Suprapubic skin (tissue), 4 donors: ENCODE data around the gene CELF4. TPM values are rescaled to one million over a fixed set of nuclear protein-coding genes. Genes with fewer than 3 reads are reported as not detected.

Experiments used
- DNase-seq, 2 donors: peaks; one replicate each; pipeline ENCODE4 v3.0.0-alpha.2; 2019; ENCODE audit warnings: low spot score in 2 of 2
- H3K27ac ChIP-seq: fragments of 200-600 bp; sonication (generic); one replicate; pipeline ENCODE4 v1.5.1; 2019
- H3K27me3 ChIP-seq: fragments of 200-600 bp; sonication (generic); one replicate; pipeline ENCODE4 v1.5.1; 2019
- H3K36me3 ChIP-seq: fragments of 200-600 bp; sonication (generic); one replicate; pipeline ENCODE4 v1.5.1; 2019
- H3K4me1 ChIP-seq: fragments of 200-600 bp; sonication (generic); one replicate; pipeline ENCODE4 v1.5.1; 2019
- H3K4me3 ChIP-seq: fragments of 200-600 bp; sonication (generic); one replicate; pipeline ENCODE4 v1.5.1; 2019; ENCODE audit warnings: mild to moderate bottlenecking
- H3K9me3 ChIP-seq: fragments of 200-600 bp; sonication (generic); one replicate; pipeline ENCODE4 v1.5.1; 2019
- EP300 ChIP-seq: sonication (generic); formaldehyde crosslinking; IDR thresholded peaks from one replicate; pipeline ENCODE4 v1.6.1; 2017; ENCODE audit warnings: antibody characterized with exemption
- POLR2A ChIP-seq, 2 donors: fragments of 450-650 bp; IDR thresholded peaks; one replicate each; pipeline ENCODE4 v1.6.1; 2017; ENCODE audit warnings: antibody characterized with exemption in 2 of 2, mild to moderate bottlenecking in 2 of 2, moderate library complexity in 2 of 2
- POLR2AphosphoS5 ChIP-seq, 3 donors: sonication (generic); formaldehyde crosslinking; IDR thresholded peaks; one replicate each; pipeline ENCODE4 v1.6.1; 2017; ENCODE audit warnings: antibody characterized with exemption in 3 of 3
- WGBS: methylation state at CpG from one replicate; pipeline ENCODE4 v1.1.5; 2018; 5-methylcytosine and 5-hydroxymethylcytosine counted together
- total RNA-seq, 4 donors: library from RNA; depleted of rRNA; stranded (reverse); fragments of >200 nt; gene quantifications; one replicate each; pipeline ENCODE4 v1.1.0, GENCODE V29; 2016
- TF ChIP-seq, protein P1 (sequence below), 2 donors: fragments of 200-600 bp in 1 of 2; fragments of 450-650 bp in 1 of 2; sonication (generic) in 1 of 2; IDR thresholded peaks; one replicate each; pipeline ENCODE4 v1.5.1; 2016 to 2019; ENCODE audit warnings: antibody characterized with exemption in 2 of 2, mild to moderate bottlenecking in 1 of 2, moderate library complexity in 1 of 2

The CELF4 gene
- total RNA-seq, 4 donors from 2014 or later: not detected

DNA sequence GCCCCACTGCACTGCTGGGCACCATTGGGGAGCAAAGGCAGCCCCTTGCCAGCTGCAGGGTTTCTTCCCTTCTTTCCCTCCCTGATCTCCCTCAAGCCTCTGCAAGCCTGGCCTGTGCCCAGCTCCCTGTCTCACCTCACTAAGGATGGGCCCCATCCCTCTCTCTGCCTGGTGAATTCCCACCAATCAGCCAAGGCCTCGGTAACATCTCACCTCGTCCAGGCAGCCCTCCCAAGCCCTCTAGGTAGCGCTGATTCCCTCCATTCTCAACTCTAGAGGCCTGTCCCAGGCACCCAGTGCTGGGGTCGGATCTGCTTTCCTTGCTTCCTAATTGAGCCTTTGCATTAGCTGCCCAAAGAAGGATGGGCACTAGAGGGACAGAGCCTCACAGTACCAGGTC is 63.0 kb downstream of the CELF4 start:
- DNase-seq: no peak
- TF ChIP-seq POLR2A (IDR thresholded peaks at IDR 0.05): no peak
- TF ChIP-seq, protein P1, sequence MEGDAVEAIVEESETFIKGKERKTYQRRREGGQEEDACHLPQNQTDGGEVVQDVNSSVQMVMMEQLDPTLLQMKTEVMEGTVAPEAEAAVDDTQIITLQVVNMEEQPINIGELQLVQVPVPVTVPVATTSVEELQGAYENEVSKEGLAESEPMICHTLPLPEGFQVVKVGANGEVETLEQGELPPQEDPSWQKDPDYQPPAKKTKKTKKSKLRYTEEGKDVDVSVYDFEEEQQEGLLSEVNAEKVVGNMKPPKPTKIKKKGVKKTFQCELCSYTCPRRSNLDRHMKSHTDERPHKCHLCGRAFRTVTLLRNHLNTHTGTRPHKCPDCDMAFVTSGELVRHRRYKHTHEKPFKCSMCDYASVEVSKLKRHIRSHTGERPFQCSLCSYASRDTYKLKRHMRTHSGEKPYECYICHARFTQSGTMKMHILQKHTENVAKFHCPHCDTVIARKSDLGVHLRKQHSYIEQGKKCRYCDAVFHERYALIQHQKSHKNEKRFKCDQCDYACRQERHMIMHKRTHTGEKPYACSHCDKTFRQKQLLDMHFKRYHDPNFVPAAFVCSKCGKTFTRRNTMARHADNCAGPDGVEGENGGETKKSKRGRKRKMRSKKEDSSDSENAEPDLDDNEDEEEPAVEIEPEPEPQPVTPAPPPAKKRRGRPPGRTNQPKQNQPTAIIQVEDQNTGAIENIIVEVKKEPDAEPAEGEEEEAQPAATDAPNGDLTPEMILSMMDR (IDR thresholded peaks at IDR 0.05): no peak
- no peak for TF ChIP-seq EP300
- TF ChIP-seq POLR2AphosphoS5 (IDR thresholded peaks at IDR 0.05): no peak
- H3K4me1 ChIP-seq: no peaks in the 10 kb centered on the region
- H3K36me3 ChIP-seq: no peaks in the 10 kb centered on the region
- H3K27me3 ChIP-seq: peaks cover 15% of the 10 kb centered on the region
- H3K27ac ChIP-seq: no peak overlapping the region
- 84% methylated on average over 4 of the region's 4 CpGs for WGBS
- no peak overlapping the region for H3K4me3 ChIP-seq
- no peaks in the 10 kb centered on the region for H3K9me3 ChIP-seq

DNA sequence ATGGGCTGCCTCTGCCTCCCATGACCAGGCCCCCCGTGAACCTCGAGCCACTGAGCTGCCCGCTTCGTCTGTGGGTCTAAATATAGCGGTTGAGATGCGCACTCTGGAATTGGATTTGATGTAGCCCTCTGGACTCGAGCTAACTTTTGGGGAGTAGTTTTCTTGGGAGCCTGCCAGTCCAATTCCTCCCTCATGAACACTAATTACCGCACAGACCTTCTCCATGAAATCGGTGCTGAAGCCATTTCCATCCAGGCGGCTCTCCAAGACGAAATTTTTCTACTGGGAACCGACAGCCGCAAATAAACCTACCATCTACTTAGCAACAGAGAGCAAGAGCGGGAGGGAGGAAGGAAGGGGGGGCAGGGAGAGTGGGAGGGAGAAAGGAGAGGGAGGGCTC is 63.6 kb downstream of the CELF4 start:
- no peak overlapping the region for H3K27ac ChIP-seq
- TF ChIP-seq POLR2AphosphoS5 (IDR thresholded peaks at IDR 0.05): no peak
- TF ChIP-seq, protein P1 (IDR thresholded peaks at IDR 0.05): no peak
- no peak for TF ChIP-seq EP300
- TF ChIP-seq POLR2A (IDR thresholded peaks at IDR 0.05): no peak
- 83% methylated on average over 14 of the region's 14 CpGs for WGBS
- no peaks in the 10 kb centered on the region for H3K4me1 ChIP-seq
- DNase-seq: no peak
- H3K4me3 ChIP-seq: no peak overlapping the region
- H3K36me3 ChIP-seq: no peaks in the 10 kb centered on the region
- H3K27me3 ChIP-seq: peaks cover 15% of the 10 kb centered on the region
- H3K9me3 ChIP-seq: no peaks in the 10 kb centered on the region

DNA sequence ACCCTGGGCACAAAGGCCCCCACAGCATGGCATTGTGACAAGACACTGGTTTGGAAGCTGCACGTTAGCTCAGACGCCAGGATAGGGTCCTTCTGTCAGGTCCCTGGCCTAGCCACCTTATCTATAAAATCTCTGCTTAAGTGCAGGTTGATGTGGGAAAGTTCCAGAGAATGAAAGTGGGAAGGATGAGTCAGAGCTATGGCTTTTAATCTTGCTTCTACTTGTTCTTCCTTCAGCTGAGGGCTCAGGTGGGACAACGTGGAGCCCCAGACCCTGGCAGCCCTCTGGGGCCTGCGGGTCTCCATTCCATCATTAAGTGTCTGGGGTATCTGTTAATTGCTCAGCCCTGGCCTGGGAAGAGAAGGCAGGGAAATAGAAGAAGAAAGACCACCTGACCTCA is 64.5 kb downstream of the CELF4 start:
- 49% methylated on average over 4 of the region's 4 CpGs for WGBS
- no peak overlapping the region for H3K4me3 ChIP-seq
- H3K27ac ChIP-seq: no peak overlapping the region
- H3K27me3 ChIP-seq: peaks cover 15% of the 10 kb centered on the region
- no peaks in the 10 kb centered on the region for H3K4me1 ChIP-seq
- TF ChIP-seq EP300: no peak
- TF ChIP-seq, protein P1 (IDR thresholded peaks at IDR 0.05): no peak
- no peak for TF ChIP-seq POLR2AphosphoS5 (IDR thresholded peaks at IDR 0.05)
- TF ChIP-seq POLR2A (IDR thresholded peaks at IDR 0.05): no peak
- H3K36me3 ChIP-seq: no peaks in the 10 kb centered on the region
- DNase-seq: no peak
- H3K9me3 ChIP-seq: no peaks in the 10 kb centered on the region

DNA sequence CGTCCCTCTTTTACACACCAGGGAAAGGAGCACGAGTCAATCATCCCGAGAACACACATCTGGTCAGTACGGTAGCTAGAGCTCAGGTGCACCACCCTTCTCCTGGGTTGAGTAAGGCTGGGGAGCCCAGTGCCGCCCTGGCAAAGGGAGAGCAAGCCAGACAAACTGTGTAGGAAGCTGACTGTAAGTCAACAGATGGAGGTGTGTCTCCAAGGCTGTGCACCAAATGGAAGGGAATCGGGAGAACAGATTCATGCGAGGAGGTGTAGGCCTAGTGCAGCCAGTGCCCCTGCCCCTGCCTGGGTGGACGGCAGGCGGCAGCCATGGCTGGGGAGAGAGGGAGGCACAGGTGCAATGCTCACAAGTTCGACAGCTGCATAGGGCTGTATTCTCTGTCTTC is 65.7 kb downstream of the CELF4 start:
- TF ChIP-seq POLR2A (IDR thresholded peaks at IDR 0.05): no peak
- no peak for TF ChIP-seq POLR2AphosphoS5 (IDR thresholded peaks at IDR 0.05)
- TF ChIP-seq, protein P1 (IDR thresholded peaks at IDR 0.05): no peak
- no peak for TF ChIP-seq EP300
- 91% methylated on average over 10 of the region's 10 CpGs for WGBS
- Histone ChIP-seq H3K27ac (no peak overlapping the region), H3K27me3 (peaks cover 15% of the 10 kb centered on the region), H3K4me3 (no peak overlapping the region), H3K4me1 (no peaks in the 10 kb centered on the region), H3K36me3 (no peaks in the 10 kb centered on the region), H3K9me3 (no peaks in the 10 kb centered on the region)
- no peak for DNase-seq

DNA sequence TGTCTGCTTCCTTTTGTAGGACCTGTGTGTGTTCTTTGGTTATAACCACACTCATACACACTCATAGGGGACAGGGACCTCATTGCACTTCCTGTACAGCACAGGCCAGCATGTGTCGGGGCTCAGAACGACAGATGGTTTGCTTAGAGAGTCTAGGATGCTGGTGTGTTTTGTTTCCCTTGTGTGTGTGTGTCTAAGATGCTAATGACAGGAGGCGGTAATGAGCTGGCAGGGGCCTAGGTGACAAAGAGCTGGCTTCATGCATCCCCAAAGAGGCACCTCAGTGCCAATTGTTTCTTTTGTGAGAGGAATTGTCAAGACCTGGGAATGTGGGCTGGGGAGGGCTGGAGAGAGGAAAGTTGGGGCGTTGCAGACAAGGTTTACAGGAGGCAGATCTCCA is 66.6 kb downstream of the CELF4 start:
- peaks cover 17% of the 10 kb centered on the region for H3K27me3 ChIP-seq
- H3K4me3 ChIP-seq: no peak overlapping the region
- no peaks in the 10 kb centered on the region for H3K36me3 ChIP-seq
- TF ChIP-seq EP300 (no peak), POLR2AphosphoS5 (IDR thresholded peaks at IDR 0.05) (no peak), POLR2A (IDR thresholded peaks at IDR 0.05) (no peak)
- TF ChIP-seq, protein P1 (IDR thresholded peaks at IDR 0.05): no peak
- no peaks in the 10 kb centered on the region for H3K9me3 ChIP-seq
- no peak overlapping the region for H3K27ac ChIP-seq
- WGBS: 70% methylated on average over 4 of the region's 4 CpGs
- no peak for DNase-seq
- no peaks in the 10 kb centered on the region for H3K4me1 ChIP-seq
